Smooth muscle cell (in vitro differentiated cells): ENCODE results near the gene TRPV4. TPM values are rescaled to one million over a fixed set of nuclear protein-coding genes. Genes with fewer than 3 reads are reported as not detected.

Experiments used
- DNase-seq: peaks from one replicate; lab custom pipeline; 2025; ENCODE audit not compliant: unreplicated experiment; lab: John Stamatoyannopoulos, UW
- H2AFZ ChIP-seq: fragments of 200-600 bp; sonication (generic); 2 replicates; pipeline ENCODE4 v1.6.0; 2016; ENCODE audit warnings: antibody characterized with exemption, low read depth, mild to moderate bottlenecking
- H3F3A ChIP-seq: fragments of 200-600 bp; sonication (generic); 2 replicates; pipeline ENCODE4 v1.6.0; 2017; ENCODE audit warnings: antibody characterized with exemption, low read depth
- H3K27ac ChIP-seq: fragments of 200-600 bp; sonication (generic); 2 replicates; pipeline ENCODE4 v1.5.1; 2016; ENCODE audit warnings: low read depth, mild to moderate bottlenecking
- H3K27me3 ChIP-seq: fragments of 200-600 bp; sonication (generic); 2 replicates; pipeline ENCODE4 v1.6.1; 2016; ENCODE audit warnings: low read depth, mild to moderate bottlenecking
- H3K36me3 ChIP-seq: fragments of 200-600 bp; sonication (generic); 2 replicates; pipeline ENCODE4 v1.5.1; 2016; ENCODE audit warnings: low read depth
- H3K4me1 ChIP-seq: fragments of 200-600 bp; sonication (generic); 2 replicates; pipeline ENCODE4 v1.5.1; 2016; ENCODE audit warnings: low read depth
- H3K4me2 ChIP-seq: fragments of 200-600 bp; sonication (generic); 2 replicates; pipeline ENCODE4 v1.6.0; 2016; ENCODE audit warnings: mild to moderate bottlenecking
- H3K4me3 ChIP-seq: fragments of 200-600 bp; sonication (generic); 2 replicates; pipeline ENCODE4 v1.5.1; 2016; ENCODE audit warnings: mild to moderate bottlenecking
- H3K79me2 ChIP-seq: fragments of 200-600 bp; sonication (generic); 2 replicates; pipeline ENCODE4 v1.6.0; 2016; ENCODE audit warnings: low read depth, mild to moderate bottlenecking
- H3K9ac ChIP-seq: fragments of 200-600 bp; sonication (generic); 2 replicates; pipeline ENCODE4 v1.6.0; 2016; ENCODE audit warnings: low read depth
- H3K9me3 ChIP-seq: fragments of 200-600 bp; sonication (generic); replicated peaks from 2 replicates; pipeline ENCODE4 v1.5.1; 2016; ENCODE audit warnings: low read depth
- H4K20me1 ChIP-seq: fragments of 200-600 bp; sonication (generic); 2 replicates; pipeline ENCODE4 v1.6.0; 2016; ENCODE audit warnings: low read depth
- WGBS: methylation state at CpG from one replicate; pipeline ENCODE4 v1.1.7; 2016; ENCODE audit warnings: low lambda C conversion rate; 5-methylcytosine and 5-hydroxymethylcytosine counted together
- polyA plus RNA-seq: library from polyadenylated mRNA; unstranded; fragments of >200 nt; fragmentation: Nextera tagmentation; extraction: Ambion mirVana; gene quantifications from 2 replicates; pipeline ENCODE4 v1.2.1, GENCODE V29; 2016
- total RNA-seq: library from RNA; depleted of rRNA; stranded (reverse); fragments of >200 nt; gene quantifications from 2 replicates; pipeline ENCODE4 v1.2.3, GENCODE V29; 2014
- TF ChIP-seq, protein P1 (sequence below): fragments of 200-600 bp; sonication (generic); IDR thresholded peaks from 2 replicates; pipeline ENCODE4 v1.5.1; 2017; ENCODE audit warnings: borderline replicate concordance, mild to moderate bottlenecking, antibody characterized with exemption; ENCODE audit not compliant: insufficient read depth, poor library complexity, severe bottlenecking

The TRPV4 gene
- total and polyA plus RNA-seq, 2 experiments from 2014 or later: 1.5 to 1.9 TPM

DNA sequence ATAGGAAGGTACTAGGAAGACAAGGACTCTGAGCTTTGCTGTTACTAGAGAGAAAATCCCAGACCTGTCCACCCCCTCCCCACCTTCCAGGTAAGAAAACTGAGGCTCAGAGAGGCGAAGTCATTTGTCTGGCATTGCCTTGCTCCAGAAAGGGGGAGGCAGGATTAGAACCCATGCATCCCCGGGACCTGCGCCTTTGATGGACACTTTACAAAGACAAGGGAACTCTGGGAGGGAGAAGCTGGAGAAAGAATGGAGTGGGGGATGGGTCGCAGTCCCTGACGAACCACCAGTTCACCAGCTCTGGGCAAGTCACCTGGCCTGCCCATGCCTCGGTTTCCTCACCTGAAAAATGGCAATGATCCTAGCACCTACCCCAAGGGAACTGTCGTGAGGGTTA is 10.8 kb downstream of the TRPV4 start:
- Histone ChIP-seq H3K4me2 (no peak overlapping the region), H4K20me1 (no peaks in the 10 kb centered on the region), H3K36me3 (no peaks in the 10 kb centered on the region), H2AFZ (no peak overlapping the region), H3K9ac (no peak overlapping the region), H3K79me2 (no peaks in the 10 kb centered on the region), H3K27me3 (no peaks in the 10 kb centered on the region), H3K9me3 (no peaks in the 10 kb centered on the region), H3K27ac (no peak overlapping the region), H3F3A (no peaks in the 10 kb centered on the region), H3K4me1 (no peaks in the 10 kb centered on the region), H3K4me3 (no peak overlapping the region)
- no peak for DNase-seq
- WGBS: 89% methylated on average over 7 of the region's 7 CpGs
- TF ChIP-seq, protein P1, sequence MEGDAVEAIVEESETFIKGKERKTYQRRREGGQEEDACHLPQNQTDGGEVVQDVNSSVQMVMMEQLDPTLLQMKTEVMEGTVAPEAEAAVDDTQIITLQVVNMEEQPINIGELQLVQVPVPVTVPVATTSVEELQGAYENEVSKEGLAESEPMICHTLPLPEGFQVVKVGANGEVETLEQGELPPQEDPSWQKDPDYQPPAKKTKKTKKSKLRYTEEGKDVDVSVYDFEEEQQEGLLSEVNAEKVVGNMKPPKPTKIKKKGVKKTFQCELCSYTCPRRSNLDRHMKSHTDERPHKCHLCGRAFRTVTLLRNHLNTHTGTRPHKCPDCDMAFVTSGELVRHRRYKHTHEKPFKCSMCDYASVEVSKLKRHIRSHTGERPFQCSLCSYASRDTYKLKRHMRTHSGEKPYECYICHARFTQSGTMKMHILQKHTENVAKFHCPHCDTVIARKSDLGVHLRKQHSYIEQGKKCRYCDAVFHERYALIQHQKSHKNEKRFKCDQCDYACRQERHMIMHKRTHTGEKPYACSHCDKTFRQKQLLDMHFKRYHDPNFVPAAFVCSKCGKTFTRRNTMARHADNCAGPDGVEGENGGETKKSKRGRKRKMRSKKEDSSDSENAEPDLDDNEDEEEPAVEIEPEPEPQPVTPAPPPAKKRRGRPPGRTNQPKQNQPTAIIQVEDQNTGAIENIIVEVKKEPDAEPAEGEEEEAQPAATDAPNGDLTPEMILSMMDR: no peak

DNA sequence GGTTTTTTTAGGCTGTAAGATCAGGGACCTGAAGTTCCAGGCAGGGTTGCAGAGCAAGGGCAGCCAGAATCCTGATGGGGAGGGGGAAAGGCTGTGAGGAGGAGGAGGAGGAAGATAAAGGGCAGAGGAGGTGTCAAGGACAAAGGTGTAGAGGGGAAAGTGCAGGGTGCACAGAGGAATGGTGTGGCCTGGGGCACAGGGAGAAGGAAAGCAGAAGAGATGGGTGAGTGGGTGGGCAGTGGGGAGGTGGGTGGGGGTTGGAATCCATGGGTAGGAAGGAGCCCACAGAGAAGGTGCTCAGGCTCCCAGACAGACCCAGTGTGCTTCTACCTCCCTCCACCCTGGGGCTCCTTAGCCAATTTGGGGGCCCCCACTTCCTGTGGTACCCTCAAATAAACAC is 11.2 kb downstream of the TRPV4 start:
- Histone ChIP-seq H2AFZ (no peak overlapping the region), H3K36me3 (no peaks in the 10 kb centered on the region), H3K4me2 (no peak overlapping the region), H3K27ac (no peak overlapping the region), H3K9ac (no peak overlapping the region), H3K27me3 (no peaks in the 10 kb centered on the region), H3F3A (no peaks in the 10 kb centered on the region), H3K4me3 (no peak overlapping the region), H4K20me1 (no peaks in the 10 kb centered on the region), H3K4me1 (no peaks in the 10 kb centered on the region), H3K79me2 (no peaks in the 10 kb centered on the region), H3K9me3 (no peaks in the 10 kb centered on the region)
- TF ChIP-seq, protein P1: no peak
- no peak for DNase-seq

DNA sequence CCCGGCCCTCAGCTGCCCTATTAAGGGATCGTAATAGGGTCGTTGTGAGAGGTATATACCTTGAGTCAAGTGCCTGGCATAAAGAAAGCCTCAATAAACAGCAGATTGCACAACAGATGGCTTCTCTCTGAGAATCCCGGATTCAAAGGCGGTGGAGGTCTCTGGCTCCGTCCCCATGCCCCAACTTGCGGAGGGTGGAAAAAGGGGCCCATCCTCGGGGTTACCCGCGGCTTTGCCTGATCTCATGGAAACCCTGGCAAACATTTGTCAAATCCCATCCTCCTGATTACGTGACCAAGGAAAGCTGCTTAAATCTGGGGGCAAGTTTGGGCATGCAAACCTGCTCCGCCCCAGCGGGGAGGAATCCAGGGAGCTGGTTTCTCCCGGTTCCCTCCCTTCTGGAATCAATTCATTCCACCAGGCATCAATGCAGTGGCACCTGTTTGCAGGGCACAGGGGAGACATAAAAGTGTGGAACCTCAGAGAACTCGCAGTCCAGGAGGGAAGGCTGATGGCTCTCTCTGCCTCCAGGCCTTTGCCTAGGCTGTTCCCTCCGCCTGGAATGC is 12.3 kb downstream of the TRPV4 start:
- Histone ChIP-seq H3K4me1 (no peaks in the 10 kb centered on the region), H3K9ac (no peak overlapping the region), H3F3A (no peaks in the 10 kb centered on the region), H3K27ac (no peak overlapping the region), H3K27me3 (no peaks in the 10 kb centered on the region), H2AFZ (no peak overlapping the region), H3K79me2 (no peaks in the 10 kb centered on the region), H3K36me3 (no peaks in the 10 kb centered on the region), H3K4me2 (no peak overlapping the region), H3K4me3 (no peak overlapping the region), H3K9me3 (no peaks in the 10 kb centered on the region), H4K20me1 (no peaks in the 10 kb centered on the region)
- TF ChIP-seq, protein P1: no peak
- no peak for DNase-seq
- WGBS: 89% methylated on average over 16 of the region's 16 CpGs

DNA sequence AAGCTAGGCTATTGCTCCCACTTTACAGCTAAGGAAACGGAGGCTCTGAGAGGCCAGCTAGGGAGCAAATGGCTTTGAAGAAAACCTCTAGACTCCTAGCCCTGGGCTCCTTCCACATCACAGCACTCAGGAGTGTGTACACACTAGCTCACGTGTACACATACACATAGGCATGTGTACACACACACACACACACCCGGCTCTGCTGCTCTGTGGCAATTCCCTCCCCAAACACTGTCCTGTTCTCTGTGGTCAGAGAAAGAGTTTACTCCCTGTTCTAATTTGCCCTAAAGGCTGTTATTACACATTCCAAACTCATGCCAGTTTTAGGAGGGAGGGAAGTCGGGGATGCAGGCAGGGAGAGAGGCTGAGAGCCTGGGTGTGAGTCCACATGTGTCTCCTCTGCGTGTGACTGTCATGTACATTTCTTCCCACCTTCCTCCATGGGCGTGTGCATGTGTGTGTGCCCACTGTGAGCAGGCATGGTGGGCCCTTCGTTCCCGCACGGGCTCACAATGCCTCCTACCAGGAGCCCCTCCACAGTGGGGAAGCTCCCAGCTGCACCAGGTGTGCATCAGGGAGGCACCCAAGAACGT is 14.2 kb downstream of the TRPV4 start:
- Histone ChIP-seq H3K36me3 (no peaks in the 10 kb centered on the region), H3K27ac (no peak overlapping the region), H2AFZ (no peak overlapping the region), H3K4me1 (no peaks in the 10 kb centered on the region), H3K4me3 (no peak overlapping the region), H3K4me2 (no peak overlapping the region), H3K27me3 (no peaks in the 10 kb centered on the region), H3K9ac (no peak overlapping the region), H3K9me3 (no peaks in the 10 kb centered on the region), H3K79me2 (no peaks in the 10 kb centered on the region), H3F3A (no peaks in the 10 kb centered on the region), H4K20me1 (no peaks in the 10 kb centered on the region)
- no peak for DNase-seq
- TF ChIP-seq, protein P1: no peak
- 81% methylated on average over 10 of the region's 10 CpGs for WGBS
